ENCODE results near the gene RALGDS.
"Not testable (repeated sequence)": the region's sequence is repeated elsewhere in the genome, so short reads cannot be mapped to it uniquely, and the experiment has no call there.

RALGDS gene

DNA sequence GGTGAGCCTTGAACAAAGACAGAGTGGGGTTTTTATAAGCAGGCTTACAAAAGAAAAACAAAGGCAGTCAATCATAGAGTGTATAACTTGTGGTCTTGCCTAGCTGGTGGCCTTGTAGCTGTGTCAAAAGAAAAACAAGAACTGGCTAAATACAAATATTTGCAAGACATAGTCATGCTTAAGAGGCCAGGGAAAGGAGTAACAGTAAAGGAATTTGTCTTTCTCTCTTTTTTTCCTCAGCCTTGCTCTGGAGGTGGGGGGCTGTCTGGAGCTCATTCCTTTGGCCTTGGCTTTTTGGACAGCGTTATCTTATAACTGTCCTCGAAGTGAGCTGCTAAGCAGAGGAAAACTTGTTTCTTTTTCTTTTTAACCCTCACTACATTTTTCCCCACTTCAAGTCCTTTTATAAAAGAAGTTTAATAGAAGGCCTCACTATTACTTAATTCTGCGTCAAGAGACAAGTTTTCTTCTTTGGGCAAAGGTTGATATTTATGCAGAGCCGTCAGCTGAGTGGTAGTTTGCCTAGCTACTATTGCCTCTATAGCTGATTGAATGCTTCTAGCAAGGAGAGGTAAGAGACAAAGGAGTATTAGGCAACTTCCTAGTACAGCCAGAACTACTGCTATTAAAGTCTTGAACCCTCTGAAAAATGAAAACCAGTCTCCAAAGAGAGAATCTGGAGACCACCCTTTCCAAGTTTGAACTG lies 45.0 kb downstream of the RALGDS start:
- TF ChIP-seq CTCF (IDR thresholded peaks at IDR 0.05; ENCODE audit: low read depth, low read length): no peak
- TF ChIP-seq EZH2phosphoT487 (IDR thresholded peaks at IDR 0.05; ENCODE audit: low read depth): no peak
- no peak overlapping the region for H2AFZ ChIP-seq (ENCODE audit: low read depth, low read length)
- no peak overlapping the region for H3K27ac ChIP-seq (ENCODE audit: low read length)
- peaks cover 23% of the 10 kb centered on the region for H3K27me3 ChIP-seq (ENCODE audit: low read depth, low read length)
- H3K9ac ChIP-seq (ENCODE audit: low read length): no peak overlapping the region
- H3K9me3 ChIP-seq (ENCODE audit: insufficient read depth, low read length): no peaks in the 10 kb centered on the region
- no peak overlapping the region for H3K4me3 ChIP-seq (ENCODE audit: low read length)
- no peaks in the 10 kb centered on the region for H4K20me1 ChIP-seq (ENCODE audit: insufficient read depth, low read length)
- no peaks in the 10 kb centered on the region for H3K4me1 ChIP-seq (ENCODE audit: low read length)
- H3K36me3 ChIP-seq (replicated peaks; ENCODE audit: low read depth, low read length): no peaks in the 10 kb centered on the region
- H3K4me2 ChIP-seq (ENCODE audit: low read length): no peak overlapping the region
- H3K79me2 ChIP-seq (ENCODE audit: low read length): no peaks in the 10 kb centered on the region

DNA sequence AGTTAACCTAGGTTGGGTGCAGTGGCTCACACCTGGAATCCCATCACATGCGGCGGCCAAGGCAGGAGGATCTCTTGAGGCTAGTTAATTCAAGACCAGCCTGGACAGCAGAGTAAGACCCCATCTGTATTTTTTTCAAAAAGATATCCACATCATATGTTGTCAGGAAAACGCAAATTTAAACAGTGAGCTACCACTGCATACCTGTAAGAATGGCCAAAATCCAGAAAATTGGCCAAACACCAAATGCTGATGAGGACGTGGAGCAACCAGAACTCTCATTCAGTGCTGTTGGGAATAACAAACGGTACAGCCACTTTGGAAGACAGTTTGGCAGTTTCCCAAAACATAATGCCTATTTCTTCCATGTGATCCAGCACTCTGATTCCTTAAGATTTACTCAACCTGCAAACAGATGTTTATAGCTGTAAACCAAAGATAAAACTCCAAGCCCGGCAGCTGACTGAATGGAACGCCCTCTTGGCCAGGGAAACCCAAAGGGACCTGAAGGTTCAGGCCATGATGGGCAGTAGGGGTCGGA lies 46.9 kb downstream of the RALGDS start:
- peaks cover 14% of the 10 kb centered on the region; the same call in 1 of the 2 replicates for H3K27me3 ChIP-seq (ENCODE audit: low read depth, low read length)
- no peaks in the 10 kb centered on the region for H3K79me2 ChIP-seq (ENCODE audit: low read length)
- H4K20me1 ChIP-seq (ENCODE audit: insufficient read depth, low read length): no peaks in the 10 kb centered on the region
- TF ChIP-seq CTCF (IDR thresholded peaks at IDR 0.05; ENCODE audit: low read depth, low read length): no peak
- TF ChIP-seq EZH2phosphoT487 (IDR thresholded peaks at IDR 0.05; ENCODE audit: low read depth): no peak
- H3K4me2 ChIP-seq (ENCODE audit: low read length): no peak overlapping the region
- H3K4me3 ChIP-seq (ENCODE audit: low read length): no peak overlapping the region
- no peak overlapping the region for H2AFZ ChIP-seq (ENCODE audit: low read depth, low read length)
- H3K4me1 ChIP-seq (ENCODE audit: low read length): no peaks in the 10 kb centered on the region
- no peak overlapping the region for H3K9ac ChIP-seq (ENCODE audit: low read length)
- H3K27ac ChIP-seq (ENCODE audit: low read length): no peak overlapping the region
- H3K36me3 ChIP-seq (replicated peaks; ENCODE audit: low read depth, low read length): no peaks in the 10 kb centered on the region
- no peaks in the 10 kb centered on the region for H3K9me3 ChIP-seq (ENCODE audit: insufficient read depth, low read length)

DNA sequence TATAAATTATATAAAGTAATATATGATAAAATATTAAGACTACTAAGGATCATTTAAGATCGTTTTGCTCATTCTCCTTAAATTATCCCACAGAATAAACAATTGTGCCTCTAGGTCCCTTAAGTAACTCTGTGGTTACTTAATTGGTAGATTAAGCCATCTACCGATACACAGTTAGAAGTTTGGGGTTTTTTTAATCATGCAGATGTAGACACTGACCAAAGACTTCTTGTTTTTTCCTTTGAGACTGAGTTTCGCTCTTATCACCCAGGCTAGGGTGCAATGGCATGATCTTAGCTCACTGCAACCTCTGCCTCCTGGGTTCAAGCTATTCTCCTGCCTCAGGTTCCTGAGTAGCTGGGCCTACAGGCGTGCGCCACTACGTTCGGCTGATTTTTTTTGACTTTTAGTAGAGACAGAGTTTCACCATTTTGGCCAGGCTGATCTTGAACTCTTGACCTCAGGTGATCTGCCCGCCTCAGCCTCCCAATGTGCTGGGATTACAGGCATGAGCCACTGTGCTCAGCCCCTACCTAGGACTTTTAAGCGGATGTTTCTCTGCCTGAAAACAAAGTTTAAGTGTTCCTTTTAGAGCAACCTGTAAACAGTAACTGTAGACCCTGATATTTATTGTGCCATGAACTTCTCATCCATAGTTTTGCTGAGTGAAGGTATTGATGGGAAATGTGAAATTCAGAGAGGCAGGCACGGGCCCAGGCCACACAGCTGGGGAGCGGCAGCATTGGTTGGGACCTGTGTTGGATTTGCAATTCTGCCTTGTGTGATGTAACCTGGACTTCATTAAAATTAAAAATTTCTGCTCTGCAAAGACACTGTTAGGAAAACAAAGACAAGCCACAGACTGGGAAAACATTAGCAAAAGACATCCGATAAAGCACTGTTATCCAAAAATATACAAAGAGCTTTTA lies 47.7 kb downstream of the RALGDS start:
- Histone ChIP-seq H3K27ac (ENCODE audit: low read length) (no peak overlapping the region), H3K79me2 (ENCODE audit: low read length) (no peaks in the 10 kb centered on the region), H3K36me3 (replicated peaks; ENCODE audit: low read depth, low read length) (no peaks in the 10 kb centered on the region), H4K20me1 (ENCODE audit: insufficient read depth, low read length) (no peaks in the 10 kb centered on the region), H2AFZ (ENCODE audit: low read depth, low read length) (no peak overlapping the region), H3K9ac (ENCODE audit: low read length) (no peak overlapping the region), H3K27me3 (ENCODE audit: low read depth, low read length) (peaks cover 10% of the 10 kb centered on the region; the same call in 1 of the 2 replicates), H3K9me3 (ENCODE audit: insufficient read depth, low read length) (no peaks in the 10 kb centered on the region), H3K4me1 (ENCODE audit: low read length) (no peaks in the 10 kb centered on the region), H3K4me2 (ENCODE audit: low read length) (no peak overlapping the region), H3K4me3 (ENCODE audit: low read length) (no peak overlapping the region)
- no peak for TF ChIP-seq EZH2phosphoT487 (IDR thresholded peaks at IDR 0.05; ENCODE audit: low read depth)
- no peak for TF ChIP-seq CTCF (IDR thresholded peaks at IDR 0.05; ENCODE audit: low read depth, low read length)

GRCh38 chr9:133072210-133072609 lies 48.8 kb downstream of the RALGDS start:
- not testable (repeated sequence) for H3K27me3 ChIP-seq (ENCODE audit: low read depth, low read length); H3K4me2 ChIP-seq (ENCODE audit: low read length); H3K4me1 ChIP-seq (ENCODE audit: low read length); H3K79me2 ChIP-seq (ENCODE audit: low read length); H3K27ac ChIP-seq (ENCODE audit: low read length); H4K20me1 ChIP-seq (ENCODE audit: insufficient read depth, low read length); H2AFZ ChIP-seq (ENCODE audit: low read depth, low read length); H3K36me3 ChIP-seq (replicated peaks; ENCODE audit: low read depth, low read length); H3K9me3 ChIP-seq (ENCODE audit: insufficient read depth, low read length); H3K9ac ChIP-seq (ENCODE audit: low read length); H3K4me3 ChIP-seq (ENCODE audit: low read length)
